Smooth muscle cell of the coronary artery (primary cell): ENCODE results near the gene FBXO17. TPM values are rescaled to one million over a fixed set of nuclear protein-coding genes. Genes with fewer than 3 reads are reported as not detected.

ENCODE experiments used
- total RNA-seq: library from RNA; depleted of rRNA; stranded (reverse); fragments of >200 nt; gene quantifications from 2 replicates; pipeline ENCODE4 v1.2.3, GENCODE V29; 2014; ENCODE audit warnings: low replicate concordance

The FBXO17 gene
- 13.2 and 17.9 TPM in 2 replicates for total RNA-seq

GRCh38 chr19:38975214-38975860 lies at the start of gene FBXO17:
Gene FBXO17, minus strand, starts transcription at chr19:38975742. Its CDS starts 25,423 bp downstream, at chr19:38950319.

GRCh38 chr19:38930776-38931520 lies 44.6 kb downstream of the FBXO17 start, which contains the start of gene MRPS12:
Gene MRPS12, plus strand, starts transcription at chr19:38930944. Its CDS starts 351 bp downstream, at chr19:38931295.

GRCh38 chr19:38929929-38930775 lies 45.4 kb downstream of the FBXO17 start, which contains the start of gene SARS2:
Gene SARS2, minus strand, starts transcription at chr19:38930763. Its CDS starts 27 bp downstream, at chr19:38930736.

GRCh38 chr19:38899447-38900201 lies 75.9 kb downstream of the FBXO17 start, which contains the start of the genes NFKBIB and SIRT2:
Gene NFKBIB, plus strand, starts transcription at chr19:38899969. Its CDS starts 64 bp downstream, at chr19:38900033.
Gene SIRT2, minus strand, starts transcription at chr19:38899618. Its CDS starts 97 bp downstream, at chr19:38899521.

Other genes with a start within 250 kb of the FBXO17 start
- gene CAPN12, start 231.3 kb downstream of the FBXO17 start, total RNA-seq, result 0.08 TPM in 1 of 2 replicates, not detected in the other
- gene LGALS7, start 202.2 kb downstream of the FBXO17 start, total RNA-seq, result not detected in 2 replicates
- not detected in 2 replicates for gene LGALS7B, start 186.5 kb downstream of the FBXO17 start, total RNA-seq
- gene LGALS4, start 162.8 kb downstream of the FBXO17 start, total RNA-seq, result not detected in 2 replicates
- 21.9 and 28.3 TPM in 2 replicates for gene ECH1, start 143.9 kb downstream of the FBXO17 start, total RNA-seq
- 123 and 220 TPM in 2 replicates for gene HNRNPL, start 125.8 kb downstream of the FBXO17 start, total RNA-seq
- gene RINL, start 97.5 kb downstream of the FBXO17 start, total RNA-seq, result 1.5 and 1.9 TPM in 2 replicates
- gene SIRT2, start 76.1 kb downstream of the FBXO17 start, total RNA-seq, result 51.7 and 63.7 TPM in 2 replicates
- gene NFKBIB, start 75.8 kb downstream of the FBXO17 start, total RNA-seq, result 5.1 and 13.4 TPM in 2 replicates
- 0.35 TPM in 1 of 2 replicates, not detected in the other for gene CCER2, start 63.6 kb downstream of the FBXO17 start, total RNA-seq
- 9.1 and 11.0 TPM in 2 replicates for gene SARS2, start 45.0 kb downstream of the FBXO17 start, total RNA-seq
- gene MRPS12, start 44.8 kb downstream of the FBXO17 start, total RNA-seq, result 20.0 and 42.7 TPM in 2 replicates
- 1.8 and 2.0 TPM in 2 replicates for gene FBXO27, start 56.8 kb upstream of the FBXO17 start, total RNA-seq
- 0.23 and 0.30 TPM in 2 replicates for gene ACP7, start 108.6 kb upstream of the FBXO17 start, total RNA-seq
- gene PAK4, start 150.0 kb upstream of the FBXO17 start, total RNA-seq, result 2.5 and 5.6 TPM in 2 replicates
- not detected in 2 replicates for gene NCCRP1, start 221.2 kb upstream of the FBXO17 start, total RNA-seq
- gene SYCN, start 228.5 kb upstream of the FBXO17 start, total RNA-seq, result not detected in 2 replicates